H9 (cell line): ENCODE data around the gene KLRD1. TPM values are rescaled to one million over a fixed set of nuclear protein-coding genes. Genes with fewer than 3 reads are reported as not detected.

Experiments
- DNase-seq: peaks from one replicate; pipeline ENCODE4 v3.0.0-alpha.2; 2017
- H2AFZ ChIP-seq: one replicate; pipeline ENCODE4 v1.6.1; 2013; ENCODE audit warnings: mild to moderate bottlenecking, low read length, control low read depth, moderate library complexity
- H2AK5ac ChIP-seq: 2 replicates; pipeline ENCODE4 v1.6.1; 2013; ENCODE audit warnings: low read length, control low read depth, mixed read lengths; ENCODE audit not compliant: insufficient read length
- H2BK120ac ChIP-seq: one replicate; pipeline ENCODE4 v1.6.1; 2013; ENCODE audit warnings: low read depth, mild to moderate bottlenecking, low read length, control low read depth, inconsistent platforms; ENCODE audit not compliant: poor library complexity, severe bottlenecking
- H2BK12ac ChIP-seq: 2 replicates; pipeline ENCODE4 v1.6.1; 2013; ENCODE audit warnings: low read length, control low read depth, mixed read lengths, low read depth; ENCODE audit not compliant: insufficient read length
- H2BK15ac ChIP-seq: 2 replicates; pipeline ENCODE4 v1.6.1; 2013; ENCODE audit warnings: low read depth, low read length, control low read depth
- H2BK20ac ChIP-seq: one replicate; pipeline ENCODE4 v1.6.1; 2013; ENCODE audit warnings: low read depth, mild to moderate bottlenecking, low read length, control low read depth, inconsistent platforms; ENCODE audit not compliant: poor library complexity, severe bottlenecking
- H2BK5ac ChIP-seq: 2 replicates; pipeline ENCODE4 v1.6.1; 2013; ENCODE audit warnings: low read length, control low read depth, mixed read lengths; ENCODE audit not compliant: insufficient read length
- H3K14ac ChIP-seq: 2 replicates; pipeline ENCODE4 v1.6.1; 2013; ENCODE audit warnings: low read length, control low read depth; ENCODE audit not compliant: insufficient read depth
- H3K18ac ChIP-seq: 2 replicates; pipeline ENCODE4 v1.6.1; 2013; ENCODE audit warnings: low read depth, mild to moderate bottlenecking, mixed read lengths, low read length, control low read depth; ENCODE audit not compliant: insufficient read length
- H3K23ac ChIP-seq: 2 replicates; pipeline ENCODE4 v1.6.1; 2013; ENCODE audit warnings: low read length, control low read depth, mixed read lengths, low read depth; ENCODE audit not compliant: insufficient read length
- H3K23me2 ChIP-seq: 2 replicates; pipeline ENCODE4 v1.6.1; 2013; ENCODE audit warnings: low read depth, mild to moderate bottlenecking, mixed read lengths, low read length, control low read depth; ENCODE audit not compliant: insufficient read length, poor library complexity, severe bottlenecking
- H3K27ac ChIP-seq: 2 replicates; pipeline ENCODE4 v1.5.1; 2013; ENCODE audit warnings: low read length, control low read depth, mixed read lengths, low read depth; ENCODE audit not compliant: insufficient read length
- H3K27me3 ChIP-seq: 2 replicates; pipeline ENCODE4 v1.6.1; 2013; ENCODE audit warnings: low read length, control low read depth, inconsistent platforms; ENCODE audit not compliant: insufficient read depth
- H3K4ac ChIP-seq: 2 replicates; pipeline ENCODE4 v1.6.1; 2013; ENCODE audit warnings: low read depth, mild to moderate bottlenecking, control low read depth, inconsistent platforms, low read length, moderate library complexity
- H3K4me1 ChIP-seq: 2 replicates; pipeline ENCODE4 v1.6.1; 2013; ENCODE audit warnings: low read length, control low read depth, inconsistent platforms; ENCODE audit not compliant: insufficient read depth
- H3K4me2 ChIP-seq: 2 replicates; pipeline ENCODE4 v1.6.1; 2013; ENCODE audit warnings: low read length, control low read depth, mixed read lengths; ENCODE audit not compliant: insufficient read length, insufficient read depth
- H3K56ac ChIP-seq: 2 replicates; pipeline ENCODE4 v1.6.1; 2013; ENCODE audit warnings: low read depth, mild to moderate bottlenecking, mixed read lengths, low read length, control low read depth; ENCODE audit not compliant: insufficient read length
- H3K79me1 ChIP-seq: 2 replicates; pipeline ENCODE4 v1.6.1; 2013; ENCODE audit warnings: low read depth, mild to moderate bottlenecking, moderate library complexity, low read length, control low read depth, inconsistent platforms; ENCODE audit not compliant: insufficient read depth, poor library complexity, severe bottlenecking
- H3K79me2 ChIP-seq: 2 replicates; pipeline ENCODE4 v1.6.1; 2013; ENCODE audit warnings: low read length, control low read depth, inconsistent platforms; ENCODE audit not compliant: insufficient read depth
- H3K9ac ChIP-seq: 2 replicates; pipeline ENCODE4 v1.6.1; 2013; ENCODE audit warnings: low read length, control low read depth, mixed read lengths; ENCODE audit not compliant: insufficient read length; ENCODE audit errors: extremely low read depth
- H3K9me3 ChIP-seq: one replicate; pipeline ENCODE4 v1.6.1; 2013; ENCODE audit warnings: low read depth, low read length, inconsistent platforms; ENCODE audit not compliant: control insufficient read depth
- H3T11ph ChIP-seq: one replicate; pipeline ENCODE4 v1.6.1; 2013; ENCODE audit warnings: mild to moderate bottlenecking, low read length, control low read depth, inconsistent platforms
- H4K20me1 ChIP-seq: one replicate; pipeline ENCODE4 v1.6.1; 2013; ENCODE audit not compliant: control insufficient read depth, insufficient read length, insufficient read depth
- H4K5ac ChIP-seq: 2 replicates; pipeline ENCODE4 v1.6.1; 2013; ENCODE audit warnings: low read depth, mild to moderate bottlenecking, mixed read lengths, low read length, control low read depth; ENCODE audit not compliant: insufficient read length
- H4K8ac ChIP-seq: replicated peaks from 2 replicates; pipeline ENCODE4 v1.6.1; 2013; ENCODE audit warnings: low read length, control low read depth, mixed read lengths, low read depth; ENCODE audit not compliant: insufficient read length
- H4K91ac ChIP-seq: 2 replicates; pipeline ENCODE4 v1.6.1; 2013; ENCODE audit warnings: low read depth, mild to moderate bottlenecking, moderate library complexity, mixed read lengths, low read length, control low read depth; ENCODE audit not compliant: insufficient read length
- H3K27ac Mint-ChIP-seq, 3 experiments: 2 replicates in 2 of 3; 3 replicates in 1 of 3; pipeline ENCODE4 v1.8.0; 2020 to 2021; ENCODE audit warnings: mixed read lengths in 3 of 3, mild to moderate bottlenecking in 1 of 3, moderate library complexity in 1 of 3
- H3K27me3 Mint-ChIP-seq: 2 replicates; pipeline ENCODE4 v1.8.0; 2021; ENCODE audit warnings: low read depth, mild to moderate bottlenecking, moderate library complexity, mixed read lengths
- H3K36me3 Mint-ChIP-seq, 3 experiments: 2 replicates in 2 of 3; 3 replicates in 1 of 3; pipeline ENCODE4 v1.8.0; 2020 to 2021; ENCODE audit warnings: low read depth in 3 of 3, mixed read lengths in 3 of 3; ENCODE audit not compliant: insufficient read depth in 1 of 3
- H3K4me1 Mint-ChIP-seq, 2 experiments: 2 replicates each; pipeline ENCODE4 v1.8.0; 2020; ENCODE audit warnings: mixed read lengths in 2 of 2
- H3K4me3 Mint-ChIP-seq, 2 experiments: 2 replicates in 1 of 2; 3 replicates in 1 of 2; pipeline ENCODE4 v1.8.0; 2020 to 2021; ENCODE audit warnings: mild to moderate bottlenecking in 2 of 2, mixed read lengths in 2 of 2, moderate library complexity in 1 of 2
- H3K9me3 Mint-ChIP-seq, 2 experiments: 2 replicates in 1 of 2; 3 replicates in 1 of 2; pipeline ENCODE4 v1.8.0; 2020; ENCODE audit warnings: mild to moderate bottlenecking in 2 of 2, mixed read lengths in 2 of 2, moderate library complexity in 1 of 2
- WGBS: extraction: QIAGEN DNeasy Blood & Tissue Kit; methylation state at CpG from one replicate; pipeline ENCODE4 v1.1.7; 2013; ENCODE audit warnings: missing lambda C conversion rate, low lambda C conversion rate, mixed read lengths; ENCODE audit not compliant: insufficient read length; ENCODE audit errors: extremely low coverage; 5-methylcytosine and 5-hydroxymethylcytosine counted together
- total RNA-seq: library from RNA; stranded (reverse); gene quantifications from 2 replicates; pipeline ENCODE4 v1.2.1, GENCODE V29; 2021
- TF ChIP-seq, protein P1 (sequence below): fragments of 200-600 bp; sonication (generic); conservative IDR thresholded peaks from 3 replicates; pipeline ENCODE4 v1.8.0; 2021; ENCODE audit warnings: antibody characterized with exemption, mild to moderate bottlenecking

The KLRD1 gene
- total RNA-seq, 1 experiment from 2014 or later, result not detected

GRCh38 chr12:10276774-10277173 is 30.9 kb upstream of the KLRD1 start:
- no peak overlapping the region for H4K91ac ChIP-seq
- H4K5ac ChIP-seq, result no peak overlapping the region
- H3K23me2 ChIP-seq, result no peaks in the 10 kb centered on the region
- no peaks in the 10 kb centered on the region for H3K4me1 Mint-ChIP-seq
- no peaks in the 10 kb centered on the region for H3K27me3 Mint-ChIP-seq
- H3K4me1 ChIP-seq, result no peaks in the 10 kb centered on the region
- no peak overlapping the region for H2AFZ ChIP-seq
- no peak overlapping the region for H3K4me3 Mint-ChIP-seq
- H3K27me3 ChIP-seq, result no peaks in the 10 kb centered on the region
- H4K8ac ChIP-seq, result no peak overlapping the region
- H2BK15ac ChIP-seq, result no peak overlapping the region
- no peak overlapping the region for H2BK12ac ChIP-seq
- H3T11ph ChIP-seq, result no peak overlapping the region
- H3K9me3 ChIP-seq, result no peaks in the 10 kb centered on the region
- H3K79me2 ChIP-seq, result no peaks in the 10 kb centered on the region
- H3K9ac ChIP-seq, result no peak overlapping the region
- H2BK120ac ChIP-seq, result no peak overlapping the region
- H2BK5ac ChIP-seq, result no peak overlapping the region
- 0 out of 7 replicates have a peak, but pooled peaks cover 0 to 4% (median 0%) of the 10 kb centered on the region in 3 experiments for H3K36me3 Mint-ChIP-seq
- no peak overlapping the region for H3K4ac ChIP-seq
- H3K27ac ChIP-seq, result no peak overlapping the region
- H3K79me1 ChIP-seq, result no peaks in the 10 kb centered on the region
- no peak overlapping the region for H3K27ac Mint-ChIP-seq
- H2BK20ac ChIP-seq, result no peak overlapping the region
- H3K56ac ChIP-seq, result no peak overlapping the region
- DNase-seq, result no peak
- no peak overlapping the region for H3K14ac ChIP-seq
- TF ChIP-seq, protein P1, sequence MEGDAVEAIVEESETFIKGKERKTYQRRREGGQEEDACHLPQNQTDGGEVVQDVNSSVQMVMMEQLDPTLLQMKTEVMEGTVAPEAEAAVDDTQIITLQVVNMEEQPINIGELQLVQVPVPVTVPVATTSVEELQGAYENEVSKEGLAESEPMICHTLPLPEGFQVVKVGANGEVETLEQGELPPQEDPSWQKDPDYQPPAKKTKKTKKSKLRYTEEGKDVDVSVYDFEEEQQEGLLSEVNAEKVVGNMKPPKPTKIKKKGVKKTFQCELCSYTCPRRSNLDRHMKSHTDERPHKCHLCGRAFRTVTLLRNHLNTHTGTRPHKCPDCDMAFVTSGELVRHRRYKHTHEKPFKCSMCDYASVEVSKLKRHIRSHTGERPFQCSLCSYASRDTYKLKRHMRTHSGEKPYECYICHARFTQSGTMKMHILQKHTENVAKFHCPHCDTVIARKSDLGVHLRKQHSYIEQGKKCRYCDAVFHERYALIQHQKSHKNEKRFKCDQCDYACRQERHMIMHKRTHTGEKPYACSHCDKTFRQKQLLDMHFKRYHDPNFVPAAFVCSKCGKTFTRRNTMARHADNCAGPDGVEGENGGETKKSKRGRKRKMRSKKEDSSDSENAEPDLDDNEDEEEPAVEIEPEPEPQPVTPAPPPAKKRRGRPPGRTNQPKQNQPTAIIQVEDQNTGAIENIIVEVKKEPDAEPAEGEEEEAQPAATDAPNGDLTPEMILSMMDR, result no peak
- H3K9me3 Mint-ChIP-seq, result peaks cover 7 to 15% of the 10 kb centered on the region in 2 experiments; a peak in 4 of 5 replicates
- H3K23ac ChIP-seq, result no peak overlapping the region
- H4K20me1 ChIP-seq, result no peaks in the 10 kb centered on the region
- no peak overlapping the region for H2AK5ac ChIP-seq
- WGBS, result no CpG with 5 or more reads among the region's 1 CpG
- no peak overlapping the region for H3K4me2 ChIP-seq
- no peak overlapping the region for H3K18ac ChIP-seq
